GM18951 (cell line): ENCODE data around the gene MMP14.

ENCODE experiments used
- POLR2A ChIP-seq: IDR thresholded peaks from 4 replicates; pipeline ENCODE4 v1.6.1; 2011; ENCODE audit warnings: mild to moderate bottlenecking; ENCODE audit not compliant: insufficient read length, insufficient read depth; ENCODE audit errors: extremely low read depth
- in situ Hi-C: fragments of 300-500 bp; cut with MboI; formaldehyde crosslinking; loops from one replicate; pipeline ENCODE4 v1.12.0; 2022; ENCODE audit warnings: low sequenced_read_pairs, mixed read lengths, inconsistent platforms; ENCODE audit not compliant: unreplicated experiment

The MMP14 gene

GRCh38 chr14:22849212-22849819 is 12.9 kb downstream of the MMP14 start:
- in situ Hi-C loops, result loop anchor here (10.0 kb wide), 1 partner anchor 195 kb away; no protein-coding TSS in a partner anchor
- no peak for TF ChIP-seq POLR2A

GRCh38 chr14:22850944-22851764 is 14.8 kb downstream of the MMP14 start:
- in situ Hi-C loops, result loop anchor here (10.0 to 25.0 kb wide), 3 partner anchors 76 to 464 kb away; partner anchors contain the start of gene DAD1
- no peak for TF ChIP-seq POLR2A

GRCh38 chr14:22852178-22852577 is 15.8 kb downstream of the MMP14 start:
- in situ Hi-C loops, result loop anchor here (10.0 to 25.0 kb wide), 3 partner anchors 77 to 465 kb away; partner anchors contain the start of gene DAD1

GRCh38 chr14:22852599-22852939 is 16.2 kb downstream of the MMP14 start:
- no peak for TF ChIP-seq POLR2A
- in situ Hi-C loops, result loop anchor here (10.0 to 25.0 kb wide), 3 partner anchors 78 to 465 kb away; partner anchors contain the start of gene DAD1

GRCh38 chr14:22852940-22853767 is 16.8 kb downstream of the MMP14 start:
- no peak for TF ChIP-seq POLR2A
- in situ Hi-C loops, result loop anchor here (10.0 to 25.0 kb wide), 3 partner anchors 78 to 466 kb away; partner anchors contain the start of gene DAD1

GRCh38 chr14:22854296-22854695 is 17.9 kb downstream of the MMP14 start:
- in situ Hi-C loops, result loop anchor here (10.0 to 25.0 kb wide), 3 partner anchors 79 to 467 kb away; partner anchors contain the start of gene DAD1

GRCh38 chr14:22854963-22855724 is 18.8 kb downstream of the MMP14 start:
- in situ Hi-C loops, result loop anchor here (10.0 to 25.0 kb wide), 3 partner anchors 80 to 468 kb away; partner anchors contain the start of gene DAD1
- TF ChIP-seq POLR2A, result no peak

GRCh38 chr14:22856428-22856827 is 20.0 kb downstream of the MMP14 start:
- TF ChIP-seq POLR2A, result no peak
- in situ Hi-C loops, result loop anchor here (10.0 to 25.0 kb wide), 3 partner anchors 82 to 469 kb away; partner anchors contain the start of gene DAD1

GRCh38 chr14:22860377-22860776 is 24.0 kb downstream of the MMP14 start:
- in situ Hi-C loops, result loop anchor here (25.0 kb wide), 1 partner anchor 473 kb away; no protein-coding TSS in a partner anchor

- in situ Hi-C loops, result loop anchor here (25.0 kb wide), 1 partner anchor 474 kb away; no protein-coding TSS in a partner anchor
- no peak for TF ChIP-seq POLR2A
These were observed 25.3 kb downstream of the MMP14 start for GRCh38 chr14:22861651-22862050.

- no peak for TF ChIP-seq POLR2A
- in situ Hi-C loops, result loop anchor here (25.0 kb wide), 1 partner anchor 478 kb away; no protein-coding TSS in a partner anchor
These were observed 28.6 kb downstream of the MMP14 start for GRCh38 chr14:22864979-22865378.
